GM21381 (cell line): Measurements from ENCODE around the gene GRM3.

Source experiments
- ATAC-seq: cut with Tn5 transposase; IDR thresholded peaks from one replicate; pipeline ENCODE4 v1.9.1; 2021; ENCODE audit warnings: mild to moderate bottlenecking, moderate library complexity; ENCODE audit not compliant: unreplicated experiment

The GRM3 gene

GRCh38 chr7:86884152-86884551 lies 240.4 kb downstream of the GRM3 start:
- no peak for ATAC-seq

- no peak for ATAC-seq
Observed at GRCh38 chr7:86889501-86889900, 245.8 kb downstream of the GRM3 start.

DNA sequence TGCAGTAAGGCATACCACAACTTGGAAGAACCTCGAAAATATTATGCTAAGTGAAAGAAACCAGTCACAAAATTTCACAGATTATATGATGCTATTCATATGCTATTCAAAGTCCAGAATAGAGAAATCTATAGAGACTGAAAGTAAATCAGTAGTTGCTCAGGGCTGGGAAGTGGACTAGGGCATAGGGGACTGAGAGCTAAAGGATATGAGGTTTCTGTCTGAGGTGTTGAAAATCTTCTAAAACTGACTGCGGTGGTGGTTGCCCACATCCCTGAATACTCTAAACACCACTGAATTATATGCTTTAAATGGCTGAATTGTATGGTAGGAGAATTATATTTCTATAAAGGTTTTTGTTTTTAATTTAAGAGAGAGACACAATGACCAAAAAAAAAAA lies 254.5 kb downstream of the GRM3 start:
- no peak for ATAC-seq

GRCh38 chr7:86900886-86901285 lies 257.2 kb downstream of the GRM3 start:
- ATAC-seq = no peak

GRCh38 chr7:86904949-86905834 lies 261.5 kb downstream of the GRM3 start:
- no peak for ATAC-seq

GRCh38 chr7:86908948-86909347 lies 265.2 kb downstream of the GRM3 start:
- ATAC-seq = no peak

GRCh38 chr7:86911659-86912058 lies 267.9 kb downstream of the GRM3 start:
- no peak for ATAC-seq

- ATAC-seq = no peak
Observed at GRCh38 chr7:86913709-86914108, 270.0 kb downstream of the GRM3 start.
